A549 treated with AZD9567 at 1 μM for 4 hours (cell line): ENCODE results near the gene TCP11. TPM values are rescaled to one million over a fixed set of nuclear protein-coding genes. Genes with fewer than 3 reads are reported as not detected.

Experiments
- total RNA-seq: library from RNA; stranded (reverse); fragments of 200-300 nt; extraction: Qiagen RNA extraction; gene quantifications from 5 replicates; pipeline ENCODE4 v1.2.3, GENCODE V29; 2022; ENCODE audit not compliant: insufficient read depth

The TCP11 gene
- total RNA-seq, result not detected in 5 replicates

DNA sequence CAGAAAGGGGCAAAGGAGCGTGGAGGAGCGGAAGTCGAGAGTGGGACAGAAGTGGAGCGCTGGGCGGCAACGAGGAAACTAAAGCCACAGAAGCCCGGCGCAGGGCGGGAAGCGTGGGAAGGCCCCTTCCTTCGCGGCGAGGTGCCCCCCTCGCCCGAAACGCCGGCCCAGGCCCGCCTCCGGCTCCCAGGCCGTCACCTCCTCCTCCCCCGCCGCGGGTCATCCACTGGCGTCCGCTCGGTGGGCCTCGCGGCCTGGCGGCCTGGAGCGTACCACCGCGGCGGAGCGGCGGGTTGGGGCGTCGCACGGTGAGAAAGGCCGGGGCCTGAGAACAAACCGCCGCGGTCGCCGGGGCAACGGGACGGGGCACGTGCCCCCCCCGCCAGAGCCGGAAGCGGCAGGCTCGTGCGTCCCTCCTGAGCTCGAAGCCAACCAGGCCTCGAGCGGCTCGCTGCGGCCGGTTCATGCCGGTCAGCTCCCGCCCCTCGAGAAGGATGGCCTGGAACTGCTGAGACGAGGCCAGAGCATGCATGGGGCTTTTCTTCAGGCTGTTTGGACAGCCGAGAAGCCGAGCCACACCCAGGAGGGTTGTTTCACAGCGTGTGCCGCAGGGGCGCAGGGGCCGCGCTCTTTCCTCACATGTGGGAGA lies at the start of gene TCP11:
TSS of gene TCP11 (minus strand) at position 333 of the 649 bp plus-strand sequence. CDS start 469 bp downstream, outside the sequence.

Other genes with a start within 250 kb of the TCP11 start
- gene SCUBE3, start 72.6 kb upstream of the TCP11 start, total RNA-seq, result 0.01 to 0.05 TPM (median 0.03 TPM) in 4 of 5 replicates, not detected in the other
- gene ZNF76, start 118.4 kb upstream of the TCP11 start, total RNA-seq, result 10.6 to 13.4 TPM (median 10.8 TPM) in 5 replicates
- 0.08 to 0.20 TPM (median 0.09 TPM) in 4 of 5 replicates, not detected in the other for gene DEF6, start 156.5 kb upstream of the TCP11 start, total RNA-seq
- 5.0 to 7.1 TPM (median 6.4 TPM) in 5 replicates for gene PPARD, start 201.2 kb upstream of the TCP11 start, total RNA-seq